Frontal cortex (tissue), 4 donors: ENCODE measurements around the gene FHOD1. TPM values are rescaled to one million over a fixed set of nuclear protein-coding genes. Genes with fewer than 3 reads are reported as not detected.

Source experiments
- DNase-seq, 2 donors: peaks; one replicate each; pipeline ENCODE4 v3.0.0; 2012; ENCODE audit warnings: low spot score in 2 of 2
- FAIRE-seq: peaks from 2 replicates; lab custom pipeline; 2012; peaks lifted over from hg19 to GRCh38; lab: Jason Lieb, UNC
- total RNA-seq: library from RNA; depleted of rRNA; stranded (reverse); fragments of >200 nt; gene quantifications from one replicate; pipeline ENCODE4 v1.2.3, GENCODE V29; 2014
- donor health status: control.
- donor health status: control.
- donor health status: control.

Gene FHOD1
- total RNA-seq, 1 donor from 2014 or later, result 1.6 TPM

GRCh38 chr16:67198238-67198734 lies 49.0 kb downstream of the FHOD1 start:
- no peak for FAIRE-seq

GRCh38 chr16:67197704-67198103 lies 49.6 kb downstream of the FHOD1 start:
- DNase-seq (no peak), FAIRE-seq (no peak)

More at GRCh38 chr16:67198238-67198734, 49.0 kb downstream of the FHOD1 start:
- peak; percentile 78 to 83 for DNase-seq

- no peak for FAIRE-seq
- no peak for DNase-seq
Measured at GRCh38 chr16:67196881-67197280, 50.4 kb downstream of the FHOD1 start.

GRCh38 chr16:67195676-67196075 lies 51.6 kb downstream of the FHOD1 start:
- DNase-seq, result no peak

GRCh38 chr16:67194260-67194659 lies 53.0 kb downstream of the FHOD1 start:
- DNase-seq (no peak), FAIRE-seq (no peak)

More at GRCh38 chr16:67195676-67196075, 51.6 kb downstream of the FHOD1 start:
- no peak for FAIRE-seq

GRCh38 chr16:67193536-67193935 lies 53.7 kb downstream of the FHOD1 start:
- no peak for DNase-seq
- no peak for FAIRE-seq

- no peak for FAIRE-seq
- no peak for DNase-seq
Measured at GRCh38 chr16:67192781-67193361, 54.4 kb downstream of the FHOD1 start.

- FAIRE-seq (no peak), DNase-seq (peak; percentile 98 to 99)
Measured at GRCh38 chr16:67191995-67192681, 55.1 kb downstream of the FHOD1 start, which contains the start of gene E2F4. TSS of gene E2F4 (plus strand) at chr16:67192155. CDS start at chr16:67192228, 73 bp downstream.

- DNase-seq, result no peak
- no peak for FAIRE-seq
Measured at GRCh38 chr16:67191411-67191994, 55.8 kb downstream of the FHOD1 start.

- DNase-seq, result no peak
- no peak for FAIRE-seq
Measured at GRCh38 chr16:67190448-67191399, 56.6 kb downstream of the FHOD1 start.

GRCh38 chr16:67190041-67190440 lies 57.2 kb downstream of the FHOD1 start, which contains the start of gene EXOC3L1:
TSS of gene EXOC3L1 (minus strand) at chr16:67190136. CDS start at chr16:67189676, 460 bp downstream.
- no peak for DNase-seq
- no peak for FAIRE-seq

GRCh38 chr16:67188798-67189197 lies 58.5 kb downstream of the FHOD1 start:
- DNase-seq, result no peak
- FAIRE-seq, result no peak

GRCh38 chr16:67188323-67188722 lies 59.0 kb downstream of the FHOD1 start:
- FAIRE-seq, result no peak
- no peak for DNase-seq

- DNase-seq, result no peak
- no peak for FAIRE-seq
Measured at GRCh38 chr16:67187175-67187890, 59.9 kb downstream of the FHOD1 start.

- no peak for DNase-seq
- FAIRE-seq, result no peak
Measured at GRCh38 chr16:67186550-67186950, 60.7 kb downstream of the FHOD1 start.

- FAIRE-seq (no peak), DNase-seq (no peak)
Measured at GRCh38 chr16:67185651-67186134, 61.6 kb downstream of the FHOD1 start.

- FAIRE-seq, result no peak
- DNase-seq, result peak; percentile 71 to 76
Measured at GRCh38 chr16:67184995-67185650, 62.2 kb downstream of the FHOD1 start.

- DNase-seq, result no peak
Measured at GRCh38 chr16:67184453-67184994, 62.8 kb downstream of the FHOD1 start.

More at GRCh38 chr16:67184453-67184994, 62.8 kb downstream of the FHOD1 start:
- FAIRE-seq, result no peak
